Calu3 (cell line): ENCODE measurements around the gene SLC23A3. TPM values are rescaled to one million over a fixed set of nuclear protein-coding genes. Genes with fewer than 3 reads are reported as not detected.
A peak's percentile ranks its signal among the peaks of the same experiment; 100 is the strongest.

Source experiments
- BruUV-seq: library from RNA; stranded (reverse); fragments of 400-500 nt; replicated peaks from 2 replicates; lab custom pipeline; 2021; lab: Mats Ljungman, UMichigan
- CTCF ChIA-PET: fragments of 300-600 bp; sonication (Branson Sonifier 250); formaldehyde crosslinking; loops from one replicate; lab custom pipeline; 2022; ENCODE audit warnings: antibody characterized with exemption; lab: Charles Lee
- DNase-seq: peaks from one replicate; pipeline ENCODE4 v3.0.0; 2022
- H3K27ac Mint-ChIP-seq: one replicate; pipeline ENCODE4 v1.8.0; 2022; ENCODE audit warnings: mixed read lengths; ENCODE audit not compliant: unreplicated experiment
- H3K27me3 Mint-ChIP-seq: one replicate; pipeline ENCODE4 v1.8.0; 2022; ENCODE audit warnings: mixed read lengths; ENCODE audit not compliant: unreplicated experiment
- H3K36me3 Mint-ChIP-seq: one replicate; pipeline ENCODE4 v1.8.0; 2022; ENCODE audit warnings: mild to moderate bottlenecking, moderate library complexity, mixed read lengths; ENCODE audit not compliant: insufficient read depth, unreplicated experiment
- H3K4me1 Mint-ChIP-seq: one replicate; pipeline ENCODE4 v1.8.0; 2022; ENCODE audit warnings: mild to moderate bottlenecking, low read depth, mixed read lengths; ENCODE audit not compliant: unreplicated experiment
- H3K4me3 Mint-ChIP-seq: one replicate; pipeline ENCODE4 v1.8.0; 2022; ENCODE audit warnings: mild to moderate bottlenecking, low read depth, moderate library complexity, mixed read lengths; ENCODE audit not compliant: unreplicated experiment
- H3K9me3 Mint-ChIP-seq: one replicate; pipeline ENCODE4 v1.8.0; 2022; ENCODE audit warnings: low read depth, mixed read lengths; ENCODE audit not compliant: unreplicated experiment
- CTCF ChIP-seq: fragments of 200-600 bp; IDR thresholded peaks from one replicate; pipeline ENCODE4 v1.8.0; 2022; ENCODE audit warnings: antibody characterized with exemption; ENCODE audit not compliant: unreplicated experiment
- intact Hi-C: fragments of 100-400 bp; cut with micrococcal nuclease; formaldehyde crosslinking; loops from one replicate; pipeline ENCODE4 v1.10.0; 2022; ENCODE audit not compliant: unreplicated experiment
- total RNA-seq: library from RNA; stranded (reverse); gene quantifications from 2 replicates; pipeline ENCODE4 v1.2.3, GENCODE V29; 2022

The SLC23A3 gene
- total RNA-seq, 1 experiment from 2014 or later: 4.4 TPM

GRCh38 chr2:219216535-219216915 lies 46.7 kb upstream of the SLC23A3 start:
- Mint-ChIP-seq H3K36me3 (peaks cover 38% of the 10 kb centered on the region), H3K27ac (no peak overlapping the region), H3K4me1 (peaks cover 18% of the 10 kb centered on the region), H3K4me3 (peak overlapping the region; percentile 28), H3K9me3 (no peaks in the 10 kb centered on the region), H3K27me3 (no peaks in the 10 kb centered on the region)
- BruUV-seq: no TSS peak
- no peak for DNase-seq
- TF ChIP-seq CTCF: no peak
- CTCF ChIA-PET: interaction anchor here (2.6 kb wide), 1 partner anchor 37 kb away, joined by 10 read pairs; the partner anchor contains the start of genes TUBA4A and TUBA4B
- intact Hi-C loops: loop anchor here (5.0 to 10.0 kb wide), 2 partner anchors 52 to 61 kb away; partner anchors contain the start of genes DNAJB2 and NHEJ1

GRCh38 chr2:219215871-219216534 lies 46.2 kb upstream of the SLC23A3 start:
- no peak for DNase-seq
- peaks cover 36% of the 10 kb centered on the region for H3K36me3 Mint-ChIP-seq
- intact Hi-C loops: loop anchor here (5.0 to 10.0 kb wide), 2 partner anchors 51 to 61 kb away; partner anchors contain the start of genes DNAJB2 and NHEJ1
- no peak overlapping the region for H3K4me3 Mint-ChIP-seq
- no TSS peak for BruUV-seq
- TF ChIP-seq CTCF: no peak
- no peaks in the 10 kb centered on the region for H3K27me3 Mint-ChIP-seq
- peaks cover 18% of the 10 kb centered on the region for H3K4me1 Mint-ChIP-seq
- no peak overlapping the region for H3K27ac Mint-ChIP-seq
- CTCF ChIA-PET: interaction anchor here (2.6 kb wide), 1 partner anchor 38 kb away, joined by 10 read pairs; the partner anchor contains the start of genes TUBA4A and TUBA4B
- no peaks in the 10 kb centered on the region for H3K9me3 Mint-ChIP-seq

- Mint-ChIP-seq H3K27me3 (no peaks in the 10 kb centered on the region), H3K27ac (no peak overlapping the region), H3K4me3 (no peak overlapping the region), H3K9me3 (no peaks in the 10 kb centered on the region), H3K4me1 (peaks cover 18% of the 10 kb centered on the region), H3K36me3 (peaks cover 27% of the 10 kb centered on the region)
- CTCF ChIA-PET: no interaction called here
- TF ChIP-seq CTCF: no peak
- no TSS peak for BruUV-seq
- intact Hi-C loops: loop anchor here (5.0 to 10.0 kb wide), 2 partner anchors 50 to 63 kb away; partner anchors contain the start of genes DNAJB2 and NHEJ1
- no peak for DNase-seq
Measured at GRCh38 chr2:219214786-219215185, 45.0 kb upstream of the SLC23A3 start.

- no TSS peak for BruUV-seq
- intact Hi-C loops: loop anchor here (10.0 kb wide), 1 partner anchor 49 kb away; the partner anchor contains the start of gene NHEJ1
- TF ChIP-seq CTCF: no peak
- Mint-ChIP-seq H3K27me3 (no peaks in the 10 kb centered on the region), H3K27ac (no peak overlapping the region), H3K36me3 (peaks cover 21% of the 10 kb centered on the region), H3K4me3 (no peak overlapping the region), H3K9me3 (no peaks in the 10 kb centered on the region), H3K4me1 (peaks cover 18% of the 10 kb centered on the region)
- no peak for DNase-seq
- CTCF ChIA-PET: no interaction called here
Measured at GRCh38 chr2:219214141-219214540, 44.3 kb upstream of the SLC23A3 start.
